GM12878 (cell line): ENCODE results near the gene P3H2. TPM values are rescaled to one million over a fixed set of nuclear protein-coding genes. Genes with fewer than 3 reads are reported as not detected.

Experiments used
- ATAC-seq: fragments of 200-7000 bp; cut with Tn5 transposase; 3 replicates; pipeline ENCODE4 v1.9.1; 2020; ENCODE audit warnings: mild to moderate bottlenecking, moderate library complexity
- BruUV-seq: library from RNA; stranded (reverse); fragments of 400-500 nt; replicated peaks from 2 replicates; lab custom pipeline; 2021; lab: Mats Ljungman, UMichigan
- CTCF ChIA-PET: fragments of 300-600 bp; sonication (Branson Sonifier 250); formaldehyde crosslinking; extraction: SDS; loops from one replicate; lab custom pipeline; 2021; ENCODE audit warnings: inconsistent platforms; lab: Yijun Ruan, JAX
- POLR2A ChIA-PET: fragments of 350-600 bp; formaldehyde crosslinking; extraction: SDS; loops from one replicate; lab custom pipeline; 2021; ENCODE audit warnings: inconsistent platforms; lab: Charles Lee
- RAD21 ChIA-PET: fragments of 300-600 bp; sonication (Branson Sonifier 250); formaldehyde crosslinking; loops from one replicate; lab custom pipeline; 2023; ENCODE audit warnings: antibody characterized with exemption; ENCODE audit not compliant: unreplicated experiment; lab: Charles Lee
- SMC1A ChIA-PET: fragments of 300-600 bp; sonication (Branson Sonifier 250); formaldehyde crosslinking; loops from one replicate; lab custom pipeline; 2023; ENCODE audit not compliant: unreplicated experiment, uncharacterized antibody; lab: Charles Lee
- DNase-seq: peaks from one replicate; pipeline ENCODE4 v3.0.0-alpha.2; 2011; ENCODE audit warnings: low read depth, low spot score
- FAIRE-seq: peaks from 3 replicates; lab custom pipeline; 2011; peaks lifted over from hg19 to GRCh38; lab: Jason Lieb, UNC
- H2AFZ ChIP-seq: 2 replicates; pipeline ENCODE4 v1.6.0; 2011; ENCODE audit warnings: low read depth, low read length, control low read depth; ENCODE audit not compliant: control insufficient read depth
- H3K27ac ChIP-seq: 2 replicates; pipeline ENCODE4 v1.5.1; 2011; ENCODE audit warnings: control low read depth; ENCODE audit not compliant: control insufficient read depth, insufficient read depth
- H3K27me3 ChIP-seq, 2 experiments: replicated peaks in 1 of 2; 2 replicates each; pipeline versions ENCODE4 v1.6.0 to v1.6.1; 2011; ENCODE audit warnings: low read length in 1 of 2; ENCODE audit not compliant: control insufficient read depth in 2 of 2, insufficient read depth in 2 of 2
- H3K36me3 ChIP-seq, 2 experiments: 2 replicates each; pipeline ENCODE4 v1.5.1; 2011; ENCODE audit warnings: low read length in 1 of 2; ENCODE audit not compliant: control insufficient read depth in 2 of 2, insufficient read depth in 2 of 2
- H3K4me1 ChIP-seq: 2 replicates; pipeline ENCODE4 v1.6.1; 2011; ENCODE audit warnings: mild to moderate bottlenecking, low read length, moderate library complexity, mixed read lengths; ENCODE audit not compliant: control insufficient read depth, insufficient read depth
- H3K4me2 ChIP-seq: 2 replicates; pipeline ENCODE4 v1.6.0; 2011; ENCODE audit warnings: control low read depth; ENCODE audit not compliant: control insufficient read depth, insufficient read depth
- H3K4me3 ChIP-seq: fragments of 200-600 bp; sonication (generic); 2 replicates; pipeline ENCODE4 v1.5.1; 2016
- H3K79me2 ChIP-seq: 2 replicates; pipeline ENCODE4 v1.6.0; 2011; ENCODE audit warnings: low read length; ENCODE audit not compliant: control insufficient read depth, insufficient read depth
- H3K9ac ChIP-seq: 2 replicates; pipeline ENCODE4 v1.8.0; 2011; ENCODE audit warnings: low read length, control low read depth, mixed read lengths; ENCODE audit not compliant: control insufficient read depth, insufficient read depth
- H3K9me3 ChIP-seq: replicated peaks from 3 replicates; pipeline ENCODE4 v1.5.1; 2011; ENCODE audit warnings: mild to moderate bottlenecking, low read length; ENCODE audit not compliant: control insufficient read depth, insufficient read depth
- H4K20me1 ChIP-seq: 2 replicates; pipeline ENCODE4 v1.6.0; 2011; ENCODE audit not compliant: control insufficient read depth, insufficient read depth
- RFX5 ChIP-seq: IDR thresholded peaks from 2 replicates; pipeline ENCODE4 v1.6.1; 2011; ENCODE audit warnings: low read depth, low read length, improper control_type of control experiment
- SMC3 ChIP-seq: IDR thresholded peaks from 2 replicates; pipeline ENCODE4 v1.6.1; 2011; ENCODE audit warnings: low read length, improper control_type of control experiment, borderline replicate concordance
- WGBS: methylation state at CpG from one replicate; pipeline ENCODE4 v1.1.6; 2016; ENCODE audit warnings: low lambda C conversion rate; ENCODE audit not compliant: insufficient replicate concordance, insufficient coverage; ENCODE audit errors: missing lambda C conversion rate; 5-methylcytosine and 5-hydroxymethylcytosine counted together
- in situ Hi-C: fragments of 300-500 bp; cut with MboI; formaldehyde crosslinking; loops from 9 replicates; pipeline ENCODE4 v1.14.3; 2018; ENCODE audit warnings: mixed read lengths
- intact Hi-C: fragments of 100-400 bp; cut with micrococcal nuclease; formaldehyde crosslinking; loops from one replicate; pipeline ENCODE4 v1.14.2; 2022; ENCODE audit not compliant: unreplicated experiment
- polyA plus RNA-seq, 11 experiments: library from polyadenylated mRNA; depleted of rRNA in 4 of 11; unstranded in 6 of 11; stranded (reverse) in 5 of 11; fragments of >200 nt; fragmentation: Nextera tagmentation in 4 of 11; fragmentation: Illumina TruSeq in 1 of 11; extraction: Ambion mirVana in 4 of 11; extraction: Trizol in 1 of 11; gene quantifications; 1 replicate in 1 of 11; 2 replicates in 10 of 11; pipeline versions ENCODE4 v1.2.1 to v1.2.3, GENCODE V29; 2011 to 2016; ENCODE audit warnings: inconsistent platforms in 2 of 11, missing spikeins in 2 of 11, low read depth in 1 of 11
- total RNA-seq, 4 experiments: library from RNA; depleted of rRNA in 3 of 4; stranded (reverse); fragments of >200 nt in 3 of 4; fragmentation: Illumina TruSeq in 1 of 4; extraction: Trizol in 1 of 4; gene quantifications; 2 replicates each; pipeline versions ENCODE4 v1.2.1 to v1.2.3, GENCODE V29; 2013 to 2021
- TF ChIP-seq, protein P1 (sequence below): fragments of 450-650 bp; conservative IDR thresholded peaks from 2 replicates; pipeline ENCODE4 v1.6.1; 2017; ENCODE audit warnings: mild to moderate bottlenecking, moderate library complexity
- TF ChIP-seq, protein P2 (sequence below): IDR thresholded peaks from 2 replicates; pipeline ENCODE4 v1.6.1; 2012; ENCODE audit warnings: low read length, inconsistent platforms

The P3H2 gene
- total and polyA plus RNA-seq, 10 of the 15 experiments (the other 5 are each of a cell fraction or from before 2014, with no cell fraction given) = 27.0 to 97.6 (median 83.2) TPM

DNA sequence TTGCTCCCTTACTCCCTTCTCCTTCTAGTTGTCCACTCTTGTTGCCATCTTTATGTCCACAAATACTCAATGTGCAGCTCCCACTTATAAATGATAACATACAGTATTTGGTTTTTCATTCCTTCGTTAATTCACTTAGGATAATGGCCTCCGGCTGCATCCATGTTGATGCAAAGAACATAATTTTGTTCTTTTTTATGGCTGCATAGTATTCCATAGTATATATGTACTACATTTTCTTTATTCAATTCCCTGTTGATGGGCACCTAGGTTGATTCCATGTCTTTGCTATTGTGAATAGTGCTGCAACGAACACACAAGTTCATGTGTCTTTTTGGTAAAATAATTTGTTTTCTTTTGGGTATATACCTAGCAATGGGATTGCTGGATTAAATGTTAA lies 21.3 kb upstream of the P3H2 start:
- Histone ChIP-seq H3K36me3 (no peaks in the 10 kb centered on the region), H3K4me1 (no peaks in the 10 kb centered on the region), H2AFZ (no peak overlapping the region), H3K79me2 (no peaks in the 10 kb centered on the region), H3K4me3 (no peak overlapping the region), H4K20me1 (no peaks in the 10 kb centered on the region), H3K9ac (no peak overlapping the region), H3K27ac (no peak overlapping the region), H3K4me2 (no peak overlapping the region), H3K9me3 (no peaks in the 10 kb centered on the region), H3K27me3 (no peaks in the 10 kb centered on the region)
- 32% methylated on average over 3 of the region's 3 CpGs for WGBS
- no peak for ATAC-seq
- TF ChIP-seq RFX5 = no peak
- TF ChIP-seq, protein P1, sequence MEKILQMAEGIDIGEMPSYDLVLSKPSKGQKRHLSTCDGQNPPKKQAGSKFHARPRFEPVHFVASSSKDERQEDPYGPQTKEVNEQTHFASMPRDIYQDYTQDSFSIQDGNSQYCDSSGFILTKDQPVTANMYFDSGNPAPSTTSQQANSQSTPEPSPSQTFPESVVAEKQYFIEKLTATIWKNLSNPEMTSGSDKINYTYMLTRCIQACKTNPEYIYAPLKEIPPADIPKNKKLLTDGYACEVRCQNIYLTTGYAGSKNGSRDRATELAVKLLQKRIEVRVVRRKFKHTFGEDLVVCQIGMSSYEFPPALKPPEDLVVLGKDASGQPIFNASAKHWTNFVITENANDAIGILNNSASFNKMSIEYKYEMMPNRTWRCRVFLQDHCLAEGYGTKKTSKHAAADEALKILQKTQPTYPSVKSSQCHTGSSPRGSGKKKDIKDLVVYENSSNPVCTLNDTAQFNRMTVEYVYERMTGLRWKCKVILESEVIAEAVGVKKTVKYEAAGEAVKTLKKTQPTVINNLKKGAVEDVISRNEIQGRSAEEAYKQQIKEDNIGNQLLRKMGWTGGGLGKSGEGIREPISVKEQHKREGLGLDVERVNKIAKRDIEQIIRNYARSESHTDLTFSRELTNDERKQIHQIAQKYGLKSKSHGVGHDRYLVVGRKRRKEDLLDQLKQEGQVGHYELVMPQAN = no peak
- TF ChIP-seq, protein P2, sequence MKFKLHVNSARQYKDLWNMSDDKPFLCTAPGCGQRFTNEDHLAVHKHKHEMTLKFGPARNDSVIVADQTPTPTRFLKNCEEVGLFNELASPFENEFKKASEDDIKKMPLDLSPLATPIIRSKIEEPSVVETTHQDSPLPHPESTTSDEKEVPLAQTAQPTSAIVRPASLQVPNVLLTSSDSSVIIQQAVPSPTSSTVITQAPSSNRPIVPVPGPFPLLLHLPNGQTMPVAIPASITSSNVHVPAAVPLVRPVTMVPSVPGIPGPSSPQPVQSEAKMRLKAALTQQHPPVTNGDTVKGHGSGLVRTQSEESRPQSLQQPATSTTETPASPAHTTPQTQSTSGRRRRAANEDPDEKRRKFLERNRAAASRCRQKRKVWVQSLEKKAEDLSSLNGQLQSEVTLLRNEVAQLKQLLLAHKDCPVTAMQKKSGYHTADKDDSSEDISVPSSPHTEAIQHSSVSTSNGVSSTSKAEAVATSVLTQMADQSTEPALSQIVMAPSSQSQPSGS = no peak
- no peak for TF ChIP-seq SMC3
- no TSS peak for BruUV-seq
- in situ Hi-C loops = no loop called here
- POLR2A ChIA-PET = no interaction called here
- peak; percentile 23 for FAIRE-seq
- intact Hi-C loops = no loop called here
- DNase-seq = no peak
- RAD21 ChIA-PET = interaction anchor here (0.9 kb wide), 1 partner anchor 16 kb away, joined by 3 read pairs; no protein-coding TSS in a partner anchor
- SMC1A ChIA-PET = interaction anchor here (0.6 to 3.3 kb wide), 3 partner anchors 11 to 182 kb away, joined by 3 to 16 read pairs (median 3); no protein-coding TSS in a partner anchor
- CTCF ChIA-PET = interaction anchor here (0.6 to 0.7 kb wide), 2 partner anchors 15 to 180 kb away, joined by 3 read pairs; no protein-coding TSS in a partner anchor
